Endothelial cell of umbilical vein (primary cell): ENCODE results near the gene PARD3B. TPM values are rescaled to one million over a fixed set of nuclear protein-coding genes. Genes with fewer than 3 reads are reported as not detected.

Experiments
- BruUV-seq: library from RNA; stranded (reverse); fragments of 400-500 nt; replicated peaks from 2 replicates; lab custom pipeline; 2021; lab: Mats Ljungman, UMichigan
- CTCF ChIA-PET: fragments of 300-600, 350-600 bp; sonication (Branson Sonifier 250); formaldehyde crosslinking; loops from one replicate; lab custom pipeline; 2021; ENCODE audit warnings: antibody characterized with exemption, inconsistent platforms; lab: Charles Lee
- POLR2A ChIA-PET: fragments of 300-600, 350-600 bp; sonication (Branson Sonifier 250); formaldehyde crosslinking; loops from one replicate; lab custom pipeline; 2021; ENCODE audit warnings: antibody characterized with exemption, inconsistent platforms; lab: Charles Lee
- DNase-seq: peaks from one replicate; pipeline ENCODE4 v3.0.0-alpha.2; 2011; ENCODE audit warnings: low read depth, low spot score
- FAIRE-seq: peaks from 2 replicates; lab custom pipeline; 2011; peaks lifted over from hg19 to GRCh38; lab: Jason Lieb, UNC
- H2AFZ ChIP-seq: 2 replicates; pipeline ENCODE4 v1.6.0; 2012; ENCODE audit warnings: low read depth, low read length, control low read depth, inconsistent platforms
- H3K27ac ChIP-seq: 2 replicates; pipeline ENCODE4 v1.5.1; 2011; ENCODE audit warnings: low read depth, mild to moderate bottlenecking, control low read depth, low read length, moderate library complexity; ENCODE audit not compliant: insufficient read depth
- H3K27me3 ChIP-seq, 2 experiments: 2 replicates each; pipeline versions ENCODE4 v1.6.0 to v1.6.1; 2011; ENCODE audit warnings: low read length in 2 of 2, mixed read lengths in 1 of 2; ENCODE audit not compliant: control insufficient read depth in 2 of 2, insufficient read depth in 2 of 2
- H3K36me3 ChIP-seq, 2 experiments: 2 replicates in 1 of 2; 3 replicates in 1 of 2; pipeline ENCODE4 v1.5.1; 2011; ENCODE audit warnings: low read length in 2 of 2, mild to moderate bottlenecking in 1 of 2, moderate library complexity in 1 of 2; ENCODE audit not compliant: control insufficient read depth in 2 of 2, insufficient read depth in 2 of 2; ENCODE audit errors: extremely low read depth in 1 of 2
- H3K4me1 ChIP-seq: 3 replicates; pipeline ENCODE4 v1.5.1; 2011; ENCODE audit warnings: mild to moderate bottlenecking, low read length; ENCODE audit not compliant: control insufficient read depth, insufficient read depth; ENCODE audit errors: extremely low read depth
- H3K4me2 ChIP-seq: 2 replicates; pipeline ENCODE4 v1.6.1; 2011; ENCODE audit warnings: low read length, control low read depth, mixed read lengths; ENCODE audit not compliant: insufficient read depth
- H3K4me3 ChIP-seq, 3 experiments: fragments of 200-600 bp in 1 of 3; sonication (generic), shearing (Covaris generic) in 1 of 3; replicated peaks in 1 of 3; 2 replicates each; pipeline ENCODE4 v1.5.1; 2011 to 2016; ENCODE audit warnings: control low read depth in 3 of 3, low read length in 3 of 3, mild to moderate bottlenecking in 2 of 3, inconsistent platforms in 1 of 3, low read depth in 1 of 3, moderate library complexity in 1 of 3; ENCODE audit not compliant: insufficient read depth in 1 of 3
- H3K79me2 ChIP-seq: 2 replicates; pipeline ENCODE4 v1.6.0; 2012; ENCODE audit warnings: low read length, inconsistent platforms; ENCODE audit not compliant: control insufficient read depth, insufficient read depth
- H3K9ac ChIP-seq: replicated peaks from 2 replicates; pipeline ENCODE3; 2011; ENCODE audit warnings: low read length, control low read depth; ENCODE audit not compliant: insufficient read depth; ENCODE audit errors: extremely low read depth
- H3K9me1 ChIP-seq: replicated peaks from 3 replicates; pipeline ENCODE4 v1.6.0; 2011; ENCODE audit warnings: mild to moderate bottlenecking, low read length; ENCODE audit not compliant: control insufficient read depth, insufficient read depth; ENCODE audit errors: extremely low read depth
- H3K9me3 ChIP-seq: replicated peaks from 2 replicates; pipeline ENCODE4 v1.5.1; 2012; ENCODE audit warnings: low read length, inconsistent platforms; ENCODE audit not compliant: control insufficient read depth, insufficient read depth
- H4K20me1 ChIP-seq: replicated peaks from 2 replicates; pipeline ENCODE3; 2011; ENCODE audit warnings: mild to moderate bottlenecking, low read length; ENCODE audit not compliant: control insufficient read depth, insufficient read depth; ENCODE audit errors: extremely low read depth
- CTCF ChIP-seq, 2 donors: IDR thresholded peaks; 1 replicate in 1 of 2; 2 replicates in 1 of 2; pipeline ENCODE4 v1.5.1; 2011; ENCODE audit warnings: low read length in 2 of 2, mild to moderate bottlenecking in 2 of 2, moderate library complexity in 2 of 2, control low read depth in 1 of 2, inconsistent platforms in 1 of 2, low read depth in 1 of 2; ENCODE audit not compliant: insufficient read depth in 1 of 2; ENCODE audit errors: extremely low read depth in 1 of 2
- EZH2 ChIP-seq: IDR thresholded peaks from 2 replicates; pipeline ENCODE4 v1.6.1; 2012; ENCODE audit warnings: borderline replicate concordance, low read depth, mild to moderate bottlenecking, moderate library complexity, low read length, inconsistent platforms; ENCODE audit not compliant: severe bottlenecking
- FOS ChIP-seq: IDR thresholded peaks from 2 replicates; pipeline ENCODE4 v1.6.1; 2011; ENCODE audit warnings: mild to moderate bottlenecking, low read length, moderate library complexity, borderline replicate concordance; ENCODE audit not compliant: insufficient read depth
- GATA2 ChIP-seq: IDR thresholded peaks from 2 replicates; pipeline ENCODE4 v1.7.0; 2011; ENCODE audit warnings: low read depth, mild to moderate bottlenecking, moderate library complexity, mixed read lengths, low read length; ENCODE audit not compliant: insufficient read length, insufficient read depth
- JUN ChIP-seq: IDR thresholded peaks from 2 replicates; pipeline ENCODE4 v1.6.1; 2011; ENCODE audit warnings: borderline replicate concordance, low read depth; ENCODE audit not compliant: insufficient read length, insufficient read depth
- MAX ChIP-seq: IDR thresholded peaks from 2 replicates; pipeline ENCODE4 v1.6.1; 2011; ENCODE audit not compliant: insufficient read depth, insufficient read length
- MYC ChIP-seq: IDR thresholded peaks from one replicate; pipeline ENCODE4 v1.6.1; 2011; ENCODE audit warnings: mild to moderate bottlenecking, low read depth, low read length
- POLR2A ChIP-seq: IDR thresholded peaks from 2 replicates; pipeline ENCODE4 v1.6.1; 2012; ENCODE audit warnings: low read depth, mild to moderate bottlenecking, control low read depth, low read length
- POLR2AphosphoS5 ChIP-seq: IDR thresholded peaks from 2 replicates; pipeline ENCODE4 v1.6.1; 2012; ENCODE audit warnings: low read depth, mild to moderate bottlenecking, control low read depth, low read length, moderate library complexity; ENCODE audit not compliant: insufficient read depth
- dilution Hi-C: fragments of 300-500 bp; cut with MboI; formaldehyde crosslinking; loops from one replicate; pipeline ENCODE4 v1.15.0; 2019; ENCODE audit warnings: low sequenced_read_pairs; ENCODE audit not compliant: extremely low pct_ligation_motif_present
- intact Hi-C: fragments of 100-400 bp; cut with micrococcal nuclease; formaldehyde crosslinking; loops from one replicate; pipeline ENCODE4 v1.10.0; 2022
- polyA plus RNA-seq, 4 experiments: library from polyadenylated mRNA; depleted of rRNA in 3 of 4; stranded (reverse) in 3 of 4; unstranded in 1 of 4; fragments of >200 nt; gene quantifications; 2 replicates each; pipeline versions ENCODE4 v1.2.1 to v1.2.3, GENCODE V29; 2011 to 2012; ENCODE audit warnings: missing spikeins in 1 of 4
- total RNA-seq: library from RNA; stranded (reverse); gene quantifications from 2 replicates; pipeline ENCODE4 v1.2.3, GENCODE V29; 2021

PARD3B gene
- total and polyA plus RNA-seq, 2 donors (not counting 3 experiments of a cell fraction or from before 2014, with no cell fraction given): 2.2 to 30.9 TPM

GRCh38 chr2:205197468-205198139 is 652.3 kb downstream of the PARD3B start:
- H3K79me2 ChIP-seq: no peaks in the 10 kb centered on the region
- peak overlapping the region; percentile 42 for H3K9ac ChIP-seq
- H4K20me1 ChIP-seq: no peaks in the 10 kb centered on the region
- H3K9me3 ChIP-seq: no peaks in the 10 kb centered on the region
- intact Hi-C loops: loop anchor here (2.0 to 5.0 kb wide), 2 partner anchors 485 to 1083 kb away; partner anchors contain the start of gene NRP2
- peak overlapping the region; percentile 86 for H3K4me2 ChIP-seq
- H3K4me1 ChIP-seq: peaks cover 22% of the 10 kb centered on the region
- dilution Hi-C loops: no loop called here
- no peaks in the 10 kb centered on the region for H3K27me3 ChIP-seq
- H2AFZ ChIP-seq: peak overlapping the region; percentile 76
- H3K4me3 ChIP-seq: peak overlapping the region in 1 of 3 experiments; percentile 15
- peak overlapping the region; percentile 79 for H3K27ac ChIP-seq
- TF ChIP-seq GATA2 (no peak), JUN (no peak), CTCF (IDR thresholded peaks at IDR 0.05; ENCODE audit: extremely low read depth in 1 of 2, insufficient read depth in 1 of 2, low read depth in 1 of 2, low read length in 2 of 2) (no peak), MYC (no peak), POLR2AphosphoS5 (no peak), MAX (no peak), FOS (no peak), EZH2 (no peak), POLR2A (no peak)
- ChIA-PET POLR2A (no interaction called here), CTCF (interaction anchor here (0.6 to 1.7 kb wide), 6 partner anchors 23 to 1063 kb away, joined by 3 to 8 read pairs (median 4); no protein-coding TSS in a partner anchor)
- no peaks in the 10 kb centered on the region for H3K9me1 ChIP-seq
- no peaks in the 10 kb centered on the region for H3K36me3 ChIP-seq
- no peak for DNase-seq
- no peak for FAIRE-seq
- TSS peak; percentile 95 for BruUV-seq
